CD14-positive monocyte (primary cell): Measurements from ENCODE around the gene PMM2. TPM values are rescaled to one million over a fixed set of nuclear protein-coding genes. Genes with fewer than 3 reads are reported as not detected.
"Not testable (repeated sequence)": the region's sequence is repeated elsewhere in the genome, so short reads cannot be mapped to it uniquely, and the experiment has no call there.

ENCODE experiments used
- DNase-seq, 3 donors: peaks; one replicate each; pipeline ENCODE4 v3.0.0-alpha.2; 2011 to 2022
- H2AFZ ChIP-seq: 2 replicates; pipeline ENCODE4 v1.6.0; 2012; ENCODE audit warnings: mild to moderate bottlenecking, low read depth, low read length, inconsistent platforms; ENCODE audit not compliant: insufficient read depth, poor library complexity, severe bottlenecking
- H3K27ac ChIP-seq, 2 donors: 1 replicate in 1 of 2; 2 replicates in 1 of 2; pipeline ENCODE4 v1.5.1; 2012 to 2013; ENCODE audit warnings: low read length in 2 of 2, control low read depth in 1 of 2, inconsistent platforms in 1 of 2, low read depth in 1 of 2, mild to moderate bottlenecking in 1 of 2
- H3K27me3 ChIP-seq, 2 donors: one replicate each; pipeline versions ENCODE4 v1.6.0 to v1.6.1; 2011 to 2013; ENCODE audit warnings: low read length in 2 of 2; ENCODE audit not compliant: control insufficient read depth in 2 of 2, insufficient read depth in 2 of 2
- H3K36me3 ChIP-seq, 2 donors: replicated peaks in 1 of 2; 1 replicate in 1 of 2; 2 replicates in 1 of 2; pipeline versions ENCODE4 v1.5.1 to v1.6.1; 2012 to 2013; ENCODE audit warnings: low read length in 2 of 2, control low read depth in 1 of 2, inconsistent platforms in 1 of 2, mild to moderate bottlenecking in 1 of 2; ENCODE audit not compliant: insufficient read depth in 2 of 2, control insufficient read depth in 1 of 2
- H3K4me1 ChIP-seq, 2 donors: 1 replicate in 1 of 2; 2 replicates in 1 of 2; pipeline versions ENCODE4 v1.5.1 to v1.6.1; 2012 to 2013; ENCODE audit warnings: low read length in 2 of 2, control low read depth in 1 of 2, inconsistent platforms in 1 of 2, mild to moderate bottlenecking in 1 of 2, moderate library complexity in 1 of 2; ENCODE audit not compliant: insufficient read depth in 2 of 2, control insufficient read depth in 1 of 2
- H3K4me2 ChIP-seq: replicated peaks from 2 replicates; pipeline ENCODE3; 2012; ENCODE audit warnings: low read length, moderate library complexity, mild to moderate bottlenecking; ENCODE audit not compliant: poor library complexity, severe bottlenecking; ENCODE audit errors: extremely low read depth
- H3K4me3 ChIP-seq, 3 experiments: fragments of 200-600 bp in 1 of 3; sonication (generic) in 1 of 3; replicated peaks in 1 of 3; 1 replicate in 2 of 3; 2 replicates in 1 of 3; pipeline ENCODE4 v1.5.1; 2011 to 2013; ENCODE audit warnings: low read length in 3 of 3, mild to moderate bottlenecking in 3 of 3, control low read depth in 2 of 3, low read depth in 2 of 3, inconsistent platforms in 1 of 3, moderate library complexity in 1 of 3
- H3K79me2 ChIP-seq: 2 replicates; pipeline ENCODE4 v1.6.0; 2012; ENCODE audit warnings: mild to moderate bottlenecking, control low read depth, inconsistent platforms, low read length, moderate library complexity; ENCODE audit not compliant: insufficient read depth
- H3K9ac ChIP-seq: 2 replicates; pipeline ENCODE4 v1.6.0; 2017; ENCODE audit warnings: low read length, mild to moderate bottlenecking; ENCODE audit not compliant: insufficient read depth, poor library complexity, severe bottlenecking
- H3K9me3 ChIP-seq, 2 donors: replicated peaks in 1 of 2; 1 replicate in 1 of 2; 2 replicates in 1 of 2; pipeline versions ENCODE4 v1.5.1 to v1.6.1; 2012 to 2013; ENCODE audit warnings: low read length in 2 of 2, control low read depth in 1 of 2; ENCODE audit not compliant: control insufficient read depth in 1 of 2, insufficient read depth in 1 of 2
- H4K20me1 ChIP-seq: 2 replicates; pipeline ENCODE4 v1.6.0; 2012; ENCODE audit warnings: mild to moderate bottlenecking, low read length, control low read depth, moderate library complexity; ENCODE audit not compliant: insufficient read depth
- H3K27ac Mint-ChIP-seq, 7 donors: one replicate each; pipeline ENCODE4 v1.8.0; 2020; ENCODE audit warnings: mild to moderate bottlenecking in 7 of 7, mixed read lengths in 7 of 7, moderate library complexity in 6 of 7, inconsistent platforms in 2 of 7
- H3K27me3 Mint-ChIP-seq, 3 donors: one replicate each; pipeline ENCODE4 v1.8.0; 2021 to 2022; ENCODE audit warnings: low read depth in 3 of 3, mild to moderate bottlenecking in 3 of 3, mixed read lengths in 3 of 3, moderate library complexity in 3 of 3, inconsistent platforms in 1 of 3
- H3K36me3 Mint-ChIP-seq, 2 donors: one replicate each; pipeline ENCODE4 v1.8.0; 2020; ENCODE audit warnings: mixed read lengths in 2 of 2, inconsistent platforms in 1 of 2, mild to moderate bottlenecking in 1 of 2
- H3K4me1 Mint-ChIP-seq: one replicate; pipeline ENCODE4 v1.8.0; 2020; ENCODE audit warnings: mild to moderate bottlenecking, mixed read lengths
- H3K4me3 Mint-ChIP-seq, 2 donors: one replicate each; pipeline ENCODE4 v1.8.0; 2020; ENCODE audit warnings: mild to moderate bottlenecking in 2 of 2, mixed read lengths in 2 of 2, moderate library complexity in 1 of 2
- H3K9me3 Mint-ChIP-seq, 7 donors: one replicate each; pipeline ENCODE4 v1.8.0; 2020 to 2022; ENCODE audit warnings: mixed read lengths in 7 of 7, mild to moderate bottlenecking in 6 of 7, moderate library complexity in 6 of 7, inconsistent platforms in 2 of 7
- CTCF ChIP-seq: fragments of 200-600 bp; IDR thresholded peaks from one replicate; pipeline ENCODE4 v1.8.0; 2022; ENCODE audit warnings: antibody characterized with exemption, mild to moderate bottlenecking
- WGBS: methylation state at CpG from one replicate; pipeline ENCODE4 v1.1.5; 2013; ENCODE audit warnings: missing lambda C conversion rate; ENCODE audit not compliant: insufficient coverage; 5-methylcytosine and 5-hydroxymethylcytosine counted together
- intact Hi-C, 2 donors: fragments of 100-400 bp; cut with micrococcal nuclease; formaldehyde crosslinking; loops; one replicate each; pipeline versions ENCODE4 v1.15.0 to v1.15.1; 2023
- polyA plus RNA-seq, 3 donors: library from polyadenylated mRNA; depleted of rRNA in 1 of 3; unstranded in 2 of 3; stranded (reverse) in 1 of 3; fragments of 300-500 nt in 2 of 3; fragments of >200 nt in 1 of 3; fragmentation: Illumina TruSeq in 2 of 3; gene quantifications; 1 replicate in 2 of 3; 2 replicates in 1 of 3; pipeline ENCODE4 v1.2.3, GENCODE V29; 2012 to 2021

PMM2 gene
- polyA plus RNA-seq, 3 donors = 15.2 to 22.9 (median 17.8) TPM

- peak; percentile 81 to 86 (median 83) for DNase-seq
- Histone ChIP-seq H3K9me3 (no peaks in the 10 kb centered on the region), H2AFZ (peak within 1 kb of the TSS; percentile 89), H3K4me3 (peak within 1 kb of the TSS; percentile 83 to 90 (median 84)), H3K36me3 (no peaks in the 10 kb centered on the region), H3K4me2 (peak within 1 kb of the TSS; percentile 78), H3K79me2 (peaks cover 47% of the 10 kb centered on the region), H4K20me1 (peaks cover 49% of the 10 kb centered on the region), H3K27me3 (no peaks in the 10 kb centered on the region), H3K9ac (peak within 1 kb of the TSS; percentile 73), H3K4me1 (peaks cover 38 to 58% of the 10 kb centered on the region in 2 donors), H3K27ac (peak within 1 kb of the TSS; percentile 47 to 70)
- H3K4me1 Mint-ChIP-seq = peaks cover 54% of the 10 kb centered on the region
- H3K9me3 Mint-ChIP-seq = no peaks in the 10 kb centered on the region
- peak within 1 kb of the TSS; percentile 93 to 96 for H3K4me3 Mint-ChIP-seq
- peaks cover 1 to 3% (median 2%) of the 10 kb centered on the region in 3 donors for H3K27me3 Mint-ChIP-seq
- intact Hi-C loops = loop anchor here (5.0 to 10.0 kb wide), 2 partner anchors 71 to 194 kb away; partner anchors contain the start of genes ABAT (in 1 of the 2), PMM2 (in 1 of the 2) and TMEM186 (in 1 of the 2)
- under 1% methylated on average over 58 of the region's 83 CpGs for WGBS
- peak within 1 kb of the TSS; percentile 67 to 97 (median 84) for H3K27ac Mint-ChIP-seq
- peaks cover 2 to 3% of the 10 kb centered on the region in 2 donors for H3K36me3 Mint-ChIP-seq
- TF ChIP-seq CTCF = no peak
These were observed 71.0 kb downstream of the PMM2 start, which contains the start of gene CARHSP1 for GRCh38 chr16:8868416-8869211. Gene CARHSP1, minus strand, starts transcription at chr16:8869006. Its CDS starts 9,678 bp downstream, at chr16:8859328.

DNA sequence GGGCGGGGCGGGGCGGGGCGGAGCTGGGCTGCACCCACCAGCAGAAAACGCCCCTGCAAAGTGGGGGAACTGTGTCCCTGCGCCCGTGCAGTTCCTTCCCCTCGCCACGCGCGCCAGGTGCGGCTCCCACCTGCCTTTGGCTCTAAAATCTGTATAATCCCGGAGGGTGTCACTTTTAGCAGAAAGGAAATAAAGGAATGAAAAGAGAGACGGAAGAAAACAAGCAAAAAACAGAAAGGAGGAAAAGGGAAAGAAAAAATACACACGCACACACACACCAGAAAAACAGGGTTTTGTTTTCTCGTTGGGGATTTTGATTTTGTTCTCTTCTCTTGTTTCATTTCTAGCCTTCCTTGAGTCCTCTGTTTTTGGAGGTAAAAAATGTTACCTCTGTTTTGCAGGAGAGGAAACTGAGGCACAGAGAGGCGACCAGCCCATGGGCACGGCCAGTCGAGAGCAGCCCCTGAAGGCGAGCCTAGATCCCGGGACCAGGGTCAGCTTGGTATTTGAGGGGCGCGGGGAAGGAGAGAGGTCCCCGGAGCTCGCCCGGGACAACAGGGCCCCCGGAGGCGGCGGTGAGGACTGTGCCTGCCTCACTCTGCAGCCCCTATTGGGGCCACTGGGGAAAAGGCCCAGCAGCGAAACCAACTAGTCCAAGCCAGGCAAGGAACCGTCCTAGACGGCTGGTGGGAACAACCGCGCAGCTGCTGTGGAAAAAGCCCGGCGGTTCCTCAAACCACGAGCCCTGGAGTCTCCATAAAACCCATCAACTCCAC lies 71.8 kb downstream of the PMM2 start:
- peaks cover 39% of the 10 kb centered on the region for H3K79me2 ChIP-seq
- H3K4me1 ChIP-seq = peaks cover 38 to 58% of the 10 kb centered on the region in 2 donors
- peak overlapping the region in 1 of 2 donors; percentile 41 for H3K27ac ChIP-seq
- Mint-ChIP-seq H3K27me3 (peaks cover 1 to 3% (median 2%) of the 10 kb centered on the region in 3 donors), H3K4me1 (peaks cover 51% of the 10 kb centered on the region), H3K27ac (peak overlapping the region; percentile 39 to 97 (median 84)), H3K9me3 (no peaks in the 10 kb centered on the region), H3K4me3 (peak overlapping the region; percentile 76 to 96), H3K36me3 (peaks cover 0 to 2% of the 10 kb centered on the region in 2 donors)
- H3K9me3 ChIP-seq = no peaks in the 10 kb centered on the region
- H3K9ac ChIP-seq = peak overlapping the region; percentile 32
- no peak for DNase-seq
- TF ChIP-seq CTCF = no peak
- H3K27me3 ChIP-seq = no peaks in the 10 kb centered on the region
- 18% methylated on average over 24 of the region's 37 CpGs for WGBS
- peak overlapping the region; percentile 78 for H3K4me2 ChIP-seq
- peak overlapping the region; percentile 50 to 90 (median 62) for H3K4me3 ChIP-seq
- H3K36me3 ChIP-seq = no peaks in the 10 kb centered on the region
- peak overlapping the region; percentile 63 for H2AFZ ChIP-seq
- intact Hi-C loops = loop anchor here (5.0 to 10.0 kb wide), 2 partner anchors 72 to 195 kb away; partner anchors contain the start of genes ABAT (in 1 of the 2), PMM2 (in 1 of the 2) and TMEM186 (in 1 of the 2)
- H4K20me1 ChIP-seq = peaks cover 41% of the 10 kb centered on the region

DNA sequence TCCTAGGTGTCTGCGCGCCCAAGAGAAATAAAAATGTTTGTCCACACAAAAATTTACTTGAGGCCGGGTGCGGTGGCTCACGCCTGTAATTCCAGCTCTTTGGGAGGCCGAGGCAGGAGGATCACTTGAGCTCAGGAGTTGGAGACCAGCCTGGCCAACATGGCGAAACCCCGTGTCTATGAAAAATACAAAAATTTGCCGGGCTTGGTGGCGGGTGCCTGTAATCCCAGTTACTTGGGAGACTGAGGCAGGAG lies 72.3 kb downstream of the PMM2 start:
- Histone ChIP-seq H2AFZ (peak overlapping the region; percentile 63), H3K4me2 (peak overlapping the region; percentile 78), H3K4me1 (peaks cover 38 to 58% of the 10 kb centered on the region in 2 donors), H3K4me3 (peak overlapping the region in 1 of 3 experiments; percentile 90), H4K20me1 (peaks cover 36% of the 10 kb centered on the region), H3K79me2 (peaks cover 34% of the 10 kb centered on the region)
- H3K9me3 ChIP-seq, H3K27me3 ChIP-seq, H3K9ac ChIP-seq, H3K9me3 Mint-ChIP-seq, H3K27ac ChIP-seq, H3K36me3 ChIP-seq, DNase-seq, H3K27me3 Mint-ChIP-seq, H3K36me3 Mint-ChIP-seq, H3K4me3 Mint-ChIP-seq: not testable (repeated sequence)
- peaks cover 48% of the 10 kb centered on the region for H3K4me1 Mint-ChIP-seq
- WGBS = 93% methylated on average over 10 of the region's 10 CpGs
- H3K27ac Mint-ChIP-seq = peak overlapping the region in 4 of 7 donors; percentile 48 to 83 (median 62)
- intact Hi-C loops = loop anchor here (5.0 to 10.0 kb wide), 2 partner anchors 73 to 195 kb away; partner anchors contain the start of genes ABAT (in 1 of the 2), PMM2 (in 1 of the 2) and TMEM186 (in 1 of the 2)
